HL-60 (cell line): ENCODE measurements around the gene SFTPB.

Experiments used
- CTCF ChIP-seq: IDR thresholded peaks from one replicate; pipeline ENCODE4 v1.5.1; 2011; ENCODE audit warnings: low read length, control low read depth, inconsistent platforms; ENCODE audit not compliant: insufficient read depth
- GABPA ChIP-seq: IDR thresholded peaks from 2 replicates; pipeline ENCODE4 v1.6.1; 2012; ENCODE audit warnings: low read depth

- TF ChIP-seq CTCF, result no peak
- TF ChIP-seq GABPA, result no peak
Observed at GRCh38 chr2:85704800-85705679, 37.0 kb upstream of the SFTPB start.
